GM12878 (cell line): ENCODE results near the gene RPLP1. TPM values are rescaled to one million over a fixed set of nuclear protein-coding genes. Genes with fewer than 3 reads are reported as not detected.

Experiments used
- ATAC-seq: fragments of 200-7000 bp; cut with Tn5 transposase; 3 replicates; pipeline ENCODE4 v1.9.1; 2020; ENCODE audit warnings: mild to moderate bottlenecking, moderate library complexity
- BruUV-seq: library from RNA; stranded (reverse); fragments of 400-500 nt; replicated peaks from 2 replicates; lab custom pipeline; 2021; lab: Mats Ljungman, UMichigan
- CTCF ChIA-PET: fragments of 300-600 bp; sonication (Branson Sonifier 250); formaldehyde crosslinking; extraction: SDS; loops from one replicate; lab custom pipeline; 2021; ENCODE audit warnings: inconsistent platforms; lab: Yijun Ruan, JAX
- POLR2A ChIA-PET: fragments of 350-600 bp; formaldehyde crosslinking; extraction: SDS; loops from one replicate; lab custom pipeline; 2021; ENCODE audit warnings: inconsistent platforms; lab: Charles Lee
- RAD21 ChIA-PET: fragments of 300-600 bp; sonication (Branson Sonifier 250); formaldehyde crosslinking; loops from one replicate; lab custom pipeline; 2023; ENCODE audit warnings: antibody characterized with exemption; ENCODE audit not compliant: unreplicated experiment; lab: Charles Lee
- SMC1A ChIA-PET: fragments of 300-600 bp; sonication (Branson Sonifier 250); formaldehyde crosslinking; loops from one replicate; lab custom pipeline; 2023; ENCODE audit not compliant: unreplicated experiment, uncharacterized antibody; lab: Charles Lee
- DNase-seq: peaks from one replicate; pipeline ENCODE4 v3.0.0-alpha.2; 2011; ENCODE audit warnings: low read depth, low spot score
- FAIRE-seq: peaks from 3 replicates; lab custom pipeline; 2011; peaks lifted over from hg19 to GRCh38; lab: Jason Lieb, UNC
- H2AFZ ChIP-seq: 2 replicates; pipeline ENCODE4 v1.6.0; 2011; ENCODE audit warnings: low read depth, low read length, control low read depth; ENCODE audit not compliant: control insufficient read depth
- H3K27ac ChIP-seq: 2 replicates; pipeline ENCODE4 v1.5.1; 2011; ENCODE audit warnings: control low read depth; ENCODE audit not compliant: control insufficient read depth, insufficient read depth
- H3K27me3 ChIP-seq, 2 experiments: replicated peaks in 1 of 2; 2 replicates each; pipeline versions ENCODE4 v1.6.0 to v1.6.1; 2011; ENCODE audit warnings: low read length in 1 of 2; ENCODE audit not compliant: control insufficient read depth in 2 of 2, insufficient read depth in 2 of 2
- H3K36me3 ChIP-seq, 2 experiments: 2 replicates each; pipeline ENCODE4 v1.5.1; 2011; ENCODE audit warnings: low read length in 1 of 2; ENCODE audit not compliant: control insufficient read depth in 2 of 2, insufficient read depth in 2 of 2
- H3K4me1 ChIP-seq: 2 replicates; pipeline ENCODE4 v1.6.1; 2011; ENCODE audit warnings: mild to moderate bottlenecking, low read length, moderate library complexity, mixed read lengths; ENCODE audit not compliant: control insufficient read depth, insufficient read depth
- H3K4me2 ChIP-seq: 2 replicates; pipeline ENCODE4 v1.6.0; 2011; ENCODE audit warnings: control low read depth; ENCODE audit not compliant: control insufficient read depth, insufficient read depth
- H3K4me3 ChIP-seq: fragments of 200-600 bp; sonication (generic); 2 replicates; pipeline ENCODE4 v1.5.1; 2016
- H3K79me2 ChIP-seq: 2 replicates; pipeline ENCODE4 v1.6.0; 2011; ENCODE audit warnings: low read length; ENCODE audit not compliant: control insufficient read depth, insufficient read depth
- H3K9ac ChIP-seq: 2 replicates; pipeline ENCODE4 v1.8.0; 2011; ENCODE audit warnings: low read length, control low read depth, mixed read lengths; ENCODE audit not compliant: control insufficient read depth, insufficient read depth
- H3K9me3 ChIP-seq: replicated peaks from 3 replicates; pipeline ENCODE4 v1.5.1; 2011; ENCODE audit warnings: mild to moderate bottlenecking, low read length; ENCODE audit not compliant: control insufficient read depth, insufficient read depth
- H4K20me1 ChIP-seq: 2 replicates; pipeline ENCODE4 v1.6.0; 2011; ENCODE audit not compliant: control insufficient read depth, insufficient read depth
- CBX5 ChIP-seq: sonication (generic); IDR thresholded peaks from 2 replicates; pipeline ENCODE4 v1.6.1; 2016; ENCODE audit warnings: low read depth, moderate library complexity, mild to moderate bottlenecking, inconsistent platforms
- E2F8 ChIP-seq: fragments of 450-650 bp; IDR thresholded peaks from 2 replicates; pipeline ENCODE4 v1.6.1; 2018; ENCODE audit warnings: mild to moderate bottlenecking, low read depth, moderate library complexity; ENCODE audit not compliant: partially characterized antibody
- EGR1 ChIP-seq, 2 experiments: IDR thresholded peaks; 1 replicate in 1 of 2; 2 replicates in 1 of 2; pipeline ENCODE4 v1.6.1; 2011 to 2012; ENCODE audit warnings: low read depth in 2 of 2, low read length in 2 of 2, borderline replicate concordance in 1 of 2, mild to moderate bottlenecking in 1 of 2, moderate library complexity in 1 of 2
- ELK1 ChIP-seq: IDR thresholded peaks from 2 replicates; pipeline ENCODE4 v1.6.1; 2012; ENCODE audit warnings: low read depth, low read length, improper control_type of control experiment
- HSF1 ChIP-seq: fragments of 150-350 bp; IDR thresholded peaks from 2 replicates; pipeline ENCODE4 v1.6.1; 2014; ENCODE audit warnings: mild to moderate bottlenecking, low read depth, low read length
- IKZF2 ChIP-seq, 2 experiments: fragments of 450-650 bp; IDR thresholded peaks; 2 replicates each; pipeline ENCODE4 v1.6.1; 2017; ENCODE audit warnings: mild to moderate bottlenecking in 2 of 2, moderate library complexity in 2 of 2
- LARP7 ChIP-seq: fragments of 450-650 bp; IDR thresholded peaks from 2 replicates; pipeline ENCODE4 v1.6.1; 2017; ENCODE audit warnings: mild to moderate bottlenecking
- MYB ChIP-seq: fragments of 150-350 bp; IDR thresholded peaks from 2 replicates; pipeline ENCODE4 v1.6.1; 2014; ENCODE audit warnings: mild to moderate bottlenecking, low read depth, low read length, borderline replicate concordance
- NRF1 ChIP-seq: conservative IDR thresholded peaks from 2 replicates; pipeline ENCODE4 v1.6.1; 2011; ENCODE audit warnings: mild to moderate bottlenecking, low read depth, low read length, improper control_type of control experiment
- POLR2AphosphoS2 ChIP-seq: IDR thresholded peaks from 2 replicates; pipeline ENCODE4 v1.6.1; 2011; ENCODE audit warnings: low read depth, mild to moderate bottlenecking, low read length, improper control_type of control experiment, moderate library complexity
- RUNX3 ChIP-seq: IDR thresholded peaks from 2 replicates; pipeline ENCODE4 v1.6.1; 2012; ENCODE audit warnings: low read length, inconsistent platforms
- SMAD1 ChIP-seq: fragments of 450-650 bp; IDR thresholded peaks from 2 replicates; pipeline ENCODE4 v1.6.1; 2018; ENCODE audit warnings: mild to moderate bottlenecking, low read depth; ENCODE audit not compliant: partially characterized antibody
- SREBF2 ChIP-seq: IDR thresholded peaks from 2 replicates; pipeline ENCODE4 v1.6.1; 2012; ENCODE audit warnings: mild to moderate bottlenecking, low read length
- TAF1 ChIP-seq: IDR thresholded peaks from 2 replicates; pipeline ENCODE4 v1.6.1; 2011; ENCODE audit warnings: mild to moderate bottlenecking, low read depth, low read length, borderline replicate concordance
- ZNF24 ChIP-seq: fragments of 450-650 bp; IDR thresholded peaks from 2 replicates; pipeline ENCODE4 v1.6.1; 2017; ENCODE audit warnings: antibody characterized with exemption, mild to moderate bottlenecking
- ZNF384 ChIP-seq: IDR thresholded peaks from 2 replicates; pipeline ENCODE4 v1.6.1; 2012; ENCODE audit warnings: low read depth, mild to moderate bottlenecking, low read length, improper control_type of control experiment, borderline replicate concordance
- WGBS: methylation state at CpG from one replicate; pipeline ENCODE4 v1.1.6; 2016; ENCODE audit warnings: low lambda C conversion rate; ENCODE audit not compliant: insufficient replicate concordance, insufficient coverage; ENCODE audit errors: missing lambda C conversion rate; 5-methylcytosine and 5-hydroxymethylcytosine counted together
- in situ Hi-C: fragments of 300-500 bp; cut with MboI; formaldehyde crosslinking; loops from 9 replicates; pipeline ENCODE4 v1.14.3; 2018; ENCODE audit warnings: mixed read lengths
- intact Hi-C: fragments of 100-400 bp; cut with micrococcal nuclease; formaldehyde crosslinking; loops from one replicate; pipeline ENCODE4 v1.14.2; 2022; ENCODE audit not compliant: unreplicated experiment
- polyA plus RNA-seq, 11 experiments: library from polyadenylated mRNA; depleted of rRNA in 4 of 11; unstranded in 6 of 11; stranded (reverse) in 5 of 11; fragments of >200 nt; fragmentation: Nextera tagmentation in 4 of 11; fragmentation: Illumina TruSeq in 1 of 11; extraction: Ambion mirVana in 4 of 11; extraction: Trizol in 1 of 11; gene quantifications; 1 replicate in 1 of 11; 2 replicates in 10 of 11; pipeline versions ENCODE4 v1.2.1 to v1.2.3, GENCODE V29; 2011 to 2016; ENCODE audit warnings: inconsistent platforms in 2 of 11, missing spikeins in 2 of 11, low read depth in 1 of 11
- total RNA-seq, 4 experiments: library from RNA; depleted of rRNA in 3 of 4; stranded (reverse); fragments of >200 nt in 3 of 4; fragmentation: Illumina TruSeq in 1 of 4; extraction: Trizol in 1 of 4; gene quantifications; 2 replicates each; pipeline versions ENCODE4 v1.2.1 to v1.2.3, GENCODE V29; 2013 to 2021

Gene RPLP1
- total and polyA plus RNA-seq, 10 of the 15 experiments (the other 5 are each of a cell fraction or from before 2014, with no cell fraction given): 217 to 3,098 (median 1,664) TPM

- Histone ChIP-seq H3K27me3 (no peaks in the 10 kb centered on the region), H3K9ac (no peak overlapping the region), H3K4me3 (no peak overlapping the region), H3K36me3 (no peaks in the 10 kb centered on the region), H3K4me2 (no peak overlapping the region), H4K20me1 (no peaks in the 10 kb centered on the region), H2AFZ (no peak overlapping the region), H3K4me1 (no peaks in the 10 kb centered on the region)
- no peak for DNase-seq
- WGBS: 32% methylated on average over 9 of the region's 9 CpGs
- intact Hi-C loops: loop anchor here (5.0 to 10.0 kb wide), 6 partner anchors 245 to 1335 kb away; partner anchors contain the start of gene TLE3
- ChIA-PET SMC1A (interaction anchor here (0.8 to 1.5 kb wide), 7 partner anchors 11 to 1246 kb away, joined by 3 to 5 read pairs (median 4); no protein-coding TSS in a partner anchor), CTCF (interaction anchor here (0.6 to 3.0 kb wide), 30 partner anchors 8 to 1246 kb away, joined by 3 to 17 read pairs (median 3); no protein-coding TSS in a partner anchor)
- no peak for ATAC-seq
- TF ChIP-seq ELK1 (no peak), HSF1 (no peak), CBX5 (no peak), ZNF384 (no peak), SMAD1 (no peak), EGR1 (IDR thresholded peaks at IDR 0.05; ENCODE audit: borderline replicate concordance in 1 of 2, low read depth in 2 of 2, low read length in 2 of 2) (no peak), TAF1 (no peak), SREBF2 (no peak), RUNX3 (no peak), ZNF24 (no peak), NRF1 (no peak), MYB (no peak), LARP7 (no peak), POLR2AphosphoS2 (no peak), IKZF2 (IDR thresholded peaks at IDR 0.05) (no peak), E2F8 (no peak)
- TF ChIP-seq, all 136 proteins: peak for 0
- POLR2A ChIA-PET: no interaction called here
- no peak overlapping the region for H3K27ac ChIP-seq
- RAD21 ChIA-PET: interaction anchor here (0.7 to 2.2 kb wide), 3 partner anchors 139 to 1246 kb away, joined by 3 to 11 read pairs (median 4); no protein-coding TSS in a partner anchor
- FAIRE-seq: no peak
- H3K79me2 ChIP-seq: no peaks in the 10 kb centered on the region
- H3K9me3 ChIP-seq: peaks cover 3% of the 10 kb centered on the region; the same call in 2 of the 3 replicates
- in situ Hi-C loops: loop anchor here (10.0 kb wide), 1 partner anchor 1248 kb away; no protein-coding TSS in a partner anchor
- no TSS peak for BruUV-seq
Observed at GRCh38 chr15:69476704-69477473, 24.3 kb downstream of the RPLP1 start.
